Activated T-helper 1 cell treated with anti-CD3 and anti-CD28 coated beads, Interleukin-2, amount 50 U/mL, for 16 hours (primary cell): ENCODE results near the gene MAPKAPK3.
"Not testable (repeated sequence)": the region's sequence is repeated elsewhere in the genome, so short reads cannot be mapped to it uniquely, and the experiment has no call there.

Experiments used
- DNase-seq, 2 donors: peaks; one replicate each; pipeline ENCODE4 v3.0.0-alpha.2; 2020; ENCODE audit warnings: low read depth in 1 of 2, low spot score in 1 of 2

MAPKAPK3 gene

GRCh38 chr3:50687916-50688315, 71.0 kb downstream of the MAPKAPK3 start:
- no peak for DNase-seq

- DNase-seq, result not testable (repeated sequence)
Observed at GRCh38 chr3:50688602-50689001, 71.7 kb downstream of the MAPKAPK3 start.

- DNase-seq, result no peak
Observed at GRCh38 chr3:50689558-50689957, 72.6 kb downstream of the MAPKAPK3 start.

GRCh38 chr3:50695031-50695430, 78.1 kb downstream of the MAPKAPK3 start:
- DNase-seq, result no peak

GRCh38 chr3:50696276-50696675, 79.3 kb downstream of the MAPKAPK3 start:
- no peak for DNase-seq

GRCh38 chr3:50698269-50698668, 81.3 kb downstream of the MAPKAPK3 start:
- DNase-seq, result no peak
